Naive thymus-derived CD8-positive, alpha-beta T cell (primary cell): ENCODE data around the gene SLC13A2. TPM values are rescaled to one million over a fixed set of nuclear protein-coding genes. Genes with fewer than 3 reads are reported as not detected.

Experiments used
- ATAC-seq, 2 donors: fragments of 150-1000 bp; cut with Tn5 transposase in 1 of 2; sonication (Bioruptor Pico), chemical (Tn5 transposase) in 1 of 2; 1 replicate in 1 of 2; 2 replicates in 1 of 2; pipeline ENCODE4 v1.10.0; 2021; ENCODE audit warnings: mild to moderate bottlenecking in 2 of 2, moderate library complexity in 2 of 2
- POLR2A ChIA-PET: fragments of 350-600 bp; sonication (Branson Sonifier 250); formaldehyde crosslinking; loops from one replicate; lab custom pipeline; 2021; ENCODE audit warnings: antibody characterized with exemption; lab: Charles Lee
- DNase-seq, 10 donors: peaks; one replicate each; pipeline versions ENCODE4 v3.0.0 to v3.0.0-alpha.2; 2020 to 2022
- H3K27ac Mint-ChIP-seq, 10 donors: one replicate each; pipeline ENCODE4 v1.8.0; 2020 to 2022; ENCODE audit warnings: mild to moderate bottlenecking in 10 of 10, mixed read lengths in 10 of 10, moderate library complexity in 4 of 10, inconsistent platforms in 1 of 10
- H3K27me3 Mint-ChIP-seq, 5 donors: one replicate each; pipeline ENCODE4 v1.8.0; 2021 to 2022; ENCODE audit warnings: mixed read lengths in 5 of 5
- H3K36me3 Mint-ChIP-seq, 3 donors: one replicate each; pipeline ENCODE4 v1.8.0; 2020 to 2022; ENCODE audit warnings: mixed read lengths in 3 of 3, mild to moderate bottlenecking in 2 of 3, inconsistent platforms in 1 of 3
- H3K4me1 Mint-ChIP-seq, 4 donors: one replicate each; pipeline ENCODE4 v1.8.0; 2021 to 2022; ENCODE audit warnings: mixed read lengths in 4 of 4
- H3K4me3 Mint-ChIP-seq, 10 donors: one replicate each; pipeline ENCODE4 v1.8.0; 2020 to 2022; ENCODE audit warnings: mild to moderate bottlenecking in 10 of 10, mixed read lengths in 10 of 10, moderate library complexity in 6 of 10, inconsistent platforms in 1 of 10
- H3K9me3 Mint-ChIP-seq, 9 donors: one replicate each; pipeline ENCODE4 v1.8.0; 2020 to 2022; ENCODE audit warnings: mixed read lengths in 9 of 9, mild to moderate bottlenecking in 3 of 9, inconsistent platforms in 1 of 9, moderate library complexity in 1 of 9
- polyA plus RNA-seq, 3 donors: library from polyadenylated mRNA; unstranded; fragments of 300-500 nt; fragmentation: Illumina TruSeq; gene quantifications; one replicate each; pipeline ENCODE4 v1.2.3, GENCODE V29; 2021
- total RNA-seq, 8 experiments: library from RNA in 2 of 8; stranded (reverse) in 2 of 8; gene quantifications; one replicate each; pipeline ENCODE4 v1.2.3 and lab custom pipeline; 2021 to 2026

SLC13A2 gene
- total and polyA plus RNA-seq, 5 experiments from 2014 or later, result not detected

DNA sequence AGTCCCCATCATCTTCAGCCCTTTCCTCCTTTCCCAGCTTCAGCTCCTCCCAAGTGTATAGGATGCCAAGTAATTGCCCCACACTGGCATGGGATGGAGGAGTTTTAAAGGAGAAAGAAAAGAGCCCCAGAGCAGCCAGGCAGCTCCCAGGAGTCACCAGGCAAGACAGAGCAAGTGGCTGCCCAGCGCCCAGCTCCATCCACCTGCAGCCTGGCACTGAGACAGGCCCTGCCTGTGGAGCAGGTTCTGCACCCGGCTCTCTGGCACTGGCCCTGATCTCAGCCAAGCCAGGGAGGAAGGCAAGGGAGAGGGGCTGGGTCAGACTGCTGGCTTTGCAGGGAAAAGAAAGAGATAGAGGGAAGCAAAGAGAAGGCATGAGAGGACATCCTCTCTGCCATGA lies 54.4 kb downstream of the SLC13A2 start:
- H3K9me3 Mint-ChIP-seq, result no peaks in the 10 kb centered on the region
- DNase-seq, result peak in 1 of 10 donors; percentile 19
- no peak overlapping the region for H3K27ac Mint-ChIP-seq
- no peak for ATAC-seq
- no peak overlapping the region for H3K4me3 Mint-ChIP-seq
- H3K27me3 Mint-ChIP-seq, result no peaks in the 10 kb centered on the region
- POLR2A ChIA-PET, result no interaction called here
- H3K4me1 Mint-ChIP-seq, result no peaks in the 10 kb centered on the region
- H3K36me3 Mint-ChIP-seq, result no peaks in the 10 kb centered on the region

DNA sequence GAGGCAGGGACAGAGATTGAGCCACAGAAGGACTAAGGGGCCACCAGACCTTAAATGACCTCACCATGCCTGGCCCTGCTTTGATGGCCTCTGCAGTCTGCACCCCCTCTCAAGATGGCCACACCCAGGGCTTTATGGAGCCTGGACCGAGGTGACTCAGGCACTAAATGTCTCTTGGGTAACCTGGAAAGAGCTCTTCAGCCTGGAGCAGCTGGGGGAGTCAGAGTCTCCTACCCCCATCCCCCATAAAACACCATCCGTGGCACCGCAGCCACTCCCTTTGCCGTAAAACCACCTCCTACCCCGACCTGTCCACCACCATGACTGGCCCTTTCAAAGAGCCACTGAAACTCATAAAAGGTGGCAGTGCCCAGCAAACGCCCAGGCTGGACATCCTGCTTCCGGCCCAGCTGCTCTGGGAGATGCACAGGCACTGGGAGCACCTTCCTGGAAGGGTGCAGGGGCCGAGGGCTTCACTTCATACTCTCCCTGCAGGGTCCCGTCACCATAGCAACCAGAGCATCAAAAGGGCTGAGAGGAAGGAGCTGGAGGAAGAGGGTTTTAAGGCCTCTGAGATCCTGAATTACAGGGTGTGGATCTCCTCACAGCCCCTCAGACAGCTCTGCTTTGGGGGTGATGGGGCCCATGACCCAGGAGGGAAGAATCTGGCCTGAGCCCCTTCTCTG lies 55.0 kb downstream of the SLC13A2 start:
- DNase-seq (no peak), ATAC-seq (no peak)
- no peak overlapping the region for H3K27ac Mint-ChIP-seq
- POLR2A ChIA-PET, result no interaction called here
- no peaks in the 10 kb centered on the region for H3K27me3 Mint-ChIP-seq
- no peaks in the 10 kb centered on the region for H3K9me3 Mint-ChIP-seq
- no peak overlapping the region for H3K4me3 Mint-ChIP-seq
- no peaks in the 10 kb centered on the region for H3K36me3 Mint-ChIP-seq
- no peaks in the 10 kb centered on the region for H3K4me1 Mint-ChIP-seq

DNA sequence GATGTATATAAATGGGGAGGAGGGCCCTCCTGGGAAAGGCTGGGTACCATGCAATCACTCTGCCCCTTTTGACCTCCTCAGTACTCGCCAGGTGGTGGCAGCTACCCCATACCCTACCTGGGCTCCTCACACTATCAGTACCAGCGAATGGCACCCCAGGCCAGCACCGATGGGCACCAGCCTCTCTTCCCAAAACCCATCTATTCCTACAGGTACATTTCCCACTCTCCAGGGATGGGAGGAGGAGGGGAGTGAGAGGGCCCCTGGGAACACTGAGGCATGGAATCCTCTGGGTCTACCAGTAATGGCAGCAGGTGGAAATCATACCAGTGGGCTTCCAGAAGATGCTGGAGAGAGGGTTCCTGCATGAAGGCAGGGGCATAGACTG lies 55.6 kb downstream of the SLC13A2 start:
- no peaks in the 10 kb centered on the region for H3K27me3 Mint-ChIP-seq
- no peak for DNase-seq
- no peaks in the 10 kb centered on the region for H3K36me3 Mint-ChIP-seq
- H3K9me3 Mint-ChIP-seq, result no peaks in the 10 kb centered on the region
- H3K27ac Mint-ChIP-seq, result no peak overlapping the region
- H3K4me3 Mint-ChIP-seq, result no peak overlapping the region
- no peak for ATAC-seq
- POLR2A ChIA-PET, result no interaction called here
- no peaks in the 10 kb centered on the region for H3K4me1 Mint-ChIP-seq

DNA sequence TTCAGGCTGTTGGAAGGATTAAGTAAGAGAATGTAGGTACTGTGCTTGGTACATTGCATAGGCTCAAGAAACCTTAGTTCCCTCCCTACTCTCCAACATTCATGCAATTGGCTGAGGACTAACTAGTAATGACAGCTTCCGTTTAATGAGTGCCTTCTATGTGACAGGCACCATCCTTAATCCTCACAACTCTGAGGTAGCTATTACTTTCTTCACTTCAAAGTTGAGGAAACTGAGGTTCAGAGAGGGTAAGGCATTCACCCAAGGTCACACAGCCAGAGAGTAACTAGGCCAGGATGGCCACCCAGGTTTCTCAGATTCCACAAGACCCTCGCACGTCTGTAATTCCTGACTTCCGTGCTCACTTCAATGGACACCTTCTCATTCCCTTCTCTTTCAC lies 56.8 kb downstream of the SLC13A2 start:
- Mint-ChIP-seq H3K4me3 (no peak overlapping the region), H3K36me3 (no peaks in the 10 kb centered on the region), H3K27me3 (no peaks in the 10 kb centered on the region), H3K4me1 (no peaks in the 10 kb centered on the region), H3K27ac (no peak overlapping the region), H3K9me3 (no peaks in the 10 kb centered on the region)
- POLR2A ChIA-PET, result no interaction called here
- DNase-seq, result no peak
- ATAC-seq, result no peak

DNA sequence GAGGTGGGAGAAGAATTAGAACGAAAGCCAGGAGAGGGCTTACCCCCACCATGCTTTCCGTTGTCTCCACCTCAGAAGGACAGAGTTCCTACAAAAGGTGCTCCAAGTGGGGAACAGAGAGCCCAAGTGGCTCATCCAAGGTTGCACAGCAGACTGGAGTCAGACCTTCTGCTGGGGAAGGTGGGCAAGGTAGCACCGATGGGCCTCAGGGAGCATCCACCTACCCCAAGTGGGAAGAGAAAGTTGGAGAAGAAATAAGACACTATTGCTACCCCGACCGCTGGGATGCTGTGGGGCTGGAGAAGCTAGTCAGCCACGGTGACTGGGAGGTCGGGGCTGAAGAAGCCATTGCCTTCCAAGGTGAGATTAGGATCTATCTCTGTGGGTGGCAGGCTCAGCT lies 57.5 kb downstream of the SLC13A2 start:
- Mint-ChIP-seq H3K4me1 (no peaks in the 10 kb centered on the region), H3K4me3 (no peak overlapping the region), H3K36me3 (no peaks in the 10 kb centered on the region), H3K27me3 (no peaks in the 10 kb centered on the region), H3K9me3 (no peaks in the 10 kb centered on the region), H3K27ac (no peak overlapping the region)
- ATAC-seq, result no peak
- POLR2A ChIA-PET, result no interaction called here
- no peak for DNase-seq

DNA sequence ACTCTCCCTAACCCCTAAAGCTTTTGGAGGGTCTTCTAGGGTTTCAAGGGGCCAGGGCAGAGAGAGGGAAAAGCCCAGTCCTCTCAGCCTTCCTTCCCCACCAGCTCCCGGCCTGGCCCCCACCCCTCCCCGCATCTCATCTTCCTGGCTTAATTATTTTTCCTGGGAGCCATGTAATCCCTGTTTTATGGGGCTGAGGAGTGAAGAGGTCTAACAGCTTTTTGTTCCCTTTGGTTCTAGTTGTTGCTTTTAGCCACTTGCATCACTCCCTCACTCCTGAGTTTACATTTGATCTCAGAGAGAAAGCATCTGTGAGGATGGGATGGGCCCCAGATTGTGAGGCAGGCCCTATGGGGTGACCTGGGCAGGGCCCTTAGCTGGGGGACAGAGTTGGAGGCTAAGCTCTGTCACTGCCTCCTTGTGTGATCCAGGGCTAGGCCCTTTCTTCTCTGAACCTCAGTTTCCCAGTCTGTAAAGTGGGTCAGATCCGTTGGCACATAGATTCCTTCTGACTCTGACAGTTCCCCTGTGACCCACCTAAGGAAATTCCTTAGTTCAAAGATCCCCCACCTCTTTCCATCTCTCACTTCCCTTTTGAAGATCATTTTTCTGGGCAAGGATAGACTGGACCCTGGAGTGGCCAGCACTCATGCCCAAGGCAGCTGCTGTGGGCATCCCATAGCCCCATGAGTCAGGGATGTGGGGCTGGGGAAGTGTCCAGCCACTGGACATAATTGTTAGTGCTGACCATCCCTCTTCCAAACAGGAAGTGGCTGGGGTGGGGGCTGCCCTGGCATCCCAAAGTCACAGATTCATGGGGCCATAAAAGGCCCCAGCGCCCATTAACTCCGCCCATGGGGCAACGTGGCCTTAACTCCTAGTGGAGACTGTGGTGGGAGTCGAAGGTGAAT lies 58.9 kb downstream of the SLC13A2 start:
- Mint-ChIP-seq H3K36me3 (no peaks in the 10 kb centered on the region), H3K4me1 (no peaks in the 10 kb centered on the region), H3K27ac (no peak overlapping the region), H3K9me3 (no peaks in the 10 kb centered on the region), H3K4me3 (no peak overlapping the region), H3K27me3 (no peaks in the 10 kb centered on the region)
- POLR2A ChIA-PET, result no interaction called here
- no peak for ATAC-seq
- no peak for DNase-seq

DNA sequence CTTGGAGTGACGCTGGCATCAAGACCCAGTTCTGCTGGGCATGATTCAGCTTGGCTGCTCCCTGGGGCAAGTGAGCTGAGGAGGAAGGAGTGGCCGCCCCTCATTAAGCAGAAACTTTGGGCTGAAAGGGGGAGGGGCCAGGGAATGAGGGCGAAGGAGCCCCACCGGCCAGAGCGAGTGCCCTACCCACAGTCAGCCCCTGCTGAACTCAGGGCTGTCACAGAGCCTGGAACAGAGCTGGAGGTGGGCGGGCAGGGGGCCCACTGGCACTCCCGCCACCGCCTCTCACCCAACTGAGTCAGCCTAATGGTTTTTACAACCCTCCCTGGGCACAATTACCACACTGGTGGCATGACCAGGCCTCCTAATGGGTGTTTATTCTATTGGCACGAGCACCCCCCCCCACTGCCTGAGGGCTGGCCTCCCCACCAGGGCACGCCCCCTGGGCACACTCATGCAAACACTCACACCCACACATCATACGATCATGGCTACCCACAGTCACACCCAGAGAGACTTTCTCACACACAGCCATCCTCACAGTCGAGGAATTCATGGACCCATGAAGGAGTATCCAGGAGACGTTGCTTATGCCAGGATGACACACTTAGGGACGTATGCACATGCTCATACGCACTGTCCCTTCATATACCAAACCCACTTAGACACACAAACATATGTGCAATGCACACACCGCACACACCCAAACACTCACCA lies 59.8 kb downstream of the SLC13A2 start:
- Mint-ChIP-seq H3K9me3 (no peaks in the 10 kb centered on the region), H3K4me1 (no peaks in the 10 kb centered on the region), H3K36me3 (no peaks in the 10 kb centered on the region), H3K27ac (no peak overlapping the region), H3K27me3 (no peaks in the 10 kb centered on the region), H3K4me3 (no peak overlapping the region)
- POLR2A ChIA-PET, result no interaction called here
- ATAC-seq (no peak), DNase-seq (no peak)

DNA sequence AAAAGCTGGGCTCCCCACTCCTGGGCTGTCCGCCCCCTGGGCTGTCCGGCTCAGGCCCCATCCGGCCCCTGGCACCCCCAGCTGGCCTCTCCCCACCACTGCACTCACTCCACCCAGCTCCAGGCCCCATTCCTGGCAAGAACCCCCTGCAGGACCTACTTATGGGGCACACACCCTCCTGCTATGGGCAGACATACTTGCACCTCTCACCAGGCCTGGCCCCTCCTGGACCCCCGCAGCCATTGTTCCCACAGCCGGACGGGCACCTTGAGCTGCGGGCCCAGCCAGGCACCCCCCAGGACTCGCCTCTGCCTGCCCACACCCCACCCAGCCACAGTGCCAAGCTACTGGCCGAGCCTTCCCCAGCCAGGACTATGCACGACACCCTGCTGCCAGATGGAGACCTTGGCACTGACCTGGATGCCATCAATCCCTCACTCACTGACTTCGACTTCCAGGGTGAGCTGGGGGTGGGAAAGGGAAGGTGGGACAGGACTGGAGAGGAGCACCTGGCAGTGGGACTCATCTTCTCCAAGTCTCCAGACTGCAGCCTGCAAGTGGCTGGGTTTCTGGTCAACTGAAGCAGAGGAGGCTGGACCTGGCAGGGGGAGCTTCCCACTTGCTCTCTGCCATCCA lies 61.4 kb downstream of the SLC13A2 start:
- no peaks in the 10 kb centered on the region for H3K4me1 Mint-ChIP-seq
- DNase-seq (no peak), ATAC-seq (no peak)
- POLR2A ChIA-PET, result no interaction called here
- H3K27ac Mint-ChIP-seq, result no peak overlapping the region
- no peak overlapping the region for H3K4me3 Mint-ChIP-seq
- no peaks in the 10 kb centered on the region for H3K9me3 Mint-ChIP-seq
- H3K27me3 Mint-ChIP-seq, result no peaks in the 10 kb centered on the region
- no peaks in the 10 kb centered on the region for H3K36me3 Mint-ChIP-seq

DNA sequence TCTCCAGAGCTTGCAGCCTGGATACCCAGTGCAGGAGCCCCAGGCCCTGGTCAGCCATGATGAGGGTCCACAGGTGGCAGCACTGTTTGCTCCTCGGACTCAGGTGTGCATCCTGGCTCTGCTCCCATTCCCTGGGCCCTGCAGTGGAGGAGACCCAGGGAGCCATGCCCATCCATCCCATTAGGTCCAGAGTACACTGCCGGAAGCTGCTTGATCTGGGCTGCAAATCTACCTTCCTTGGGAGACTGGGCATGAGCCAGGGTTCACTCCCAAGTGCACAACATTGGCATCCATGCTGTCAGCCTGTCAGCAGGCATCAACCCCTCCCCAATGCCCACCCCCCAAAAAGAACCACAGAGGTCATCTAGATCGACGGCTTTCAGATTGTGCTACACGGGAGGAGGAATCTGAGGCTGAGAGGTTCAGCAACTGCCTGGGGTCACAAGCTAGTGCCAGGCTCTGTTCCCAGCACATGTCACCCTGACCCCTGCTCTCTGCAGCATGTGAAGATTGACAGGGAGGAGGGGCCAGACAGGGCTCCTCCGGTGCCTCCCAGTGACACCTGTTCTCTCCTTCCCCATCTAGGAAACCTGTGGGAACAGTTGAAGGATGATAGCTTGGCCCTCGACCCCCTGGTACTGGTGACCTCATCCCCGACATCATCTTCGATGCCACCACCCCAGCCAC lies 63.2 kb downstream of the SLC13A2 start:
- ATAC-seq (no peak), DNase-seq (no peak)
- POLR2A ChIA-PET, result no interaction called here
- Mint-ChIP-seq H3K9me3 (no peaks in the 10 kb centered on the region), H3K27ac (no peak overlapping the region), H3K27me3 (no peaks in the 10 kb centered on the region), H3K4me1 (no peaks in the 10 kb centered on the region), H3K36me3 (no peaks in the 10 kb centered on the region), H3K4me3 (no peak overlapping the region)

DNA sequence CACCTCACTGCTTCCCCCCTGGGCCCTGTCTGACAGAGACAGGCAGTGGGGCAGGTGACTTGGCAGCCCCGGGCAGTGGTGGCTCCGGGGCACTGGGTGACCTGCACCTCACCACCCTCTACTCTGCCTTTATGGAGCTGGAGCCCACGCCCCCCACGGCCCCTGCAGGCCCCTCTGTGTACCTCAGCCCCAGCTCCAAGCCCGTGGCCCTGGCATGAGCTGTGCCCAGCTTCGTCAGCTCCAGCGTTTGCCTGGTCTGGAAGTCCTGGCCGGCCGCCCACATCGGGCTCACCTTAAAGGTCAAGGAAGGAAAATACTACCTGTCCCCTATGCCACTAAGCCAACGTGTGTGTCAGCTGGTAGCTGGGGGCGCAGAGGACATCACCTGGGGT lies 63.8 kb downstream of the SLC13A2 start:
- no peak for DNase-seq
- no peak overlapping the region for H3K4me3 Mint-ChIP-seq
- H3K9me3 Mint-ChIP-seq, result no peaks in the 10 kb centered on the region
- H3K36me3 Mint-ChIP-seq, result no peaks in the 10 kb centered on the region
- no peaks in the 10 kb centered on the region for H3K4me1 Mint-ChIP-seq
- POLR2A ChIA-PET, result no interaction called here
- no peaks in the 10 kb centered on the region for H3K27me3 Mint-ChIP-seq
- H3K27ac Mint-ChIP-seq, result peak overlapping the region in 1 of 10 donors; percentile 79
- no peak for ATAC-seq

DNA sequence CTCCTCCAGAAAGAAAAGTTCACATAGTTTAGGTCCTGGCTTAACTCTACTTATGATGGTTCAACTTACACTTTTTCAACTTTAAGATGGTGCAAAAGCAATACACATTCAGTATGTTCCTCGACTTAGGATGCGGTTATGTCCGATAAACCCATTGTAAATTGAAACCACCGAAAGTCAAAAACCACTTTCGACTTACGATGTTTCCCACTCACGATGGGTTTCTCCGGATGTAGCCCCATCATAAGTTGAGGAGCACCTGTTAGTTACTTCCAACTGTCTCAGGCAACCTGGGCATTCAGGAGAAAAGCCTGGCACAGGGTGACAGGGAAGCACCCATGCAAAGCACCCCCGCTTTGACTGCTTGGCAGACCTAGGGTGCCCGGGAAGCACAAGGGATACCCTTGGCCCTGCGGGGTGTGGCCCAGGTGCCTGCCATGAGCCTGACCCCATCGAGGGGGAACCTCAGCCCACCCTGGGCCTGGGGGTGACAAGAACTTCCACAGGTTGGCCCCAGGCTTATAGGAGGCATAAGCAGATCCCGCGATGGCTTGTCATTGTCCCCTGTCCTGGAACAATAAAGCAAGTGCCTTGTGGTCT lies 65.0 kb downstream of the SLC13A2 start:
- Mint-ChIP-seq H3K4me1 (no peaks in the 10 kb centered on the region), H3K4me3 (no peak overlapping the region), H3K9me3 (no peaks in the 10 kb centered on the region), H3K36me3 (no peaks in the 10 kb centered on the region), H3K27me3 (no peaks in the 10 kb centered on the region), H3K27ac (no peak overlapping the region)
- DNase-seq, result no peak
- no peak for ATAC-seq
- POLR2A ChIA-PET, result no interaction called here

DNA sequence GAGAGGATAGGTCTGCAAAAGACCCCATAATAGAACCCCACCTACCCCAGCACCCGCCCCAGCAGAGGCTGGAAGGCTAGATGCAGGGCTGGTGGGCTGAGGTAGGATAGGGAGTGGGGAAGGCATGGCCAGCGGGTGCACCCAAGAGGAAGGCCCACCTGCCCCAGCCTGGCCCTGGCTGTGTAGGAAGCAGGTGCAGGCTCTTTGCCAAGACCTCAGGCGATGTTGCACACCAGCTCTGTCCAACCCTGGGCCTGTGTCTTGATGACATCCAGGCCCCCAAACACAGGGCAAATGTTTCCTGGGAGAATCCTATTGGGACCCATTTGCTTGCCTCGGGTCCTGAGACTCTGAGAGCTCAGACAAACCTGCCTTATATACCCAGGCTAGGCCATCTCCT lies 66.8 kb downstream of the SLC13A2 start:
- ATAC-seq (no peak), DNase-seq (no peak)
- POLR2A ChIA-PET, result no interaction called here
- Mint-ChIP-seq H3K27me3 (no peaks in the 10 kb centered on the region), H3K9me3 (no peaks in the 10 kb centered on the region), H3K4me1 (peaks cover 0 to 2% (median 0%) of the 10 kb centered on the region in 4 donors), H3K36me3 (no peaks in the 10 kb centered on the region), H3K27ac (peak overlapping the region in 1 of 10 donors; percentile 73), H3K4me3 (no peak overlapping the region)
